ENCODE data around the gene PCLAF.

PCLAF gene, protein sequence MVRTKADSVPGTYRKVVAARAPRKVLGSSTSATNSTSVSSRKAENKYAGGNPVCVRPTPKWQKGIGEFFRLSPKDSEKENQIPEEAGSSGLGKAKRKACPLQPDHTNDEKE

DNA sequence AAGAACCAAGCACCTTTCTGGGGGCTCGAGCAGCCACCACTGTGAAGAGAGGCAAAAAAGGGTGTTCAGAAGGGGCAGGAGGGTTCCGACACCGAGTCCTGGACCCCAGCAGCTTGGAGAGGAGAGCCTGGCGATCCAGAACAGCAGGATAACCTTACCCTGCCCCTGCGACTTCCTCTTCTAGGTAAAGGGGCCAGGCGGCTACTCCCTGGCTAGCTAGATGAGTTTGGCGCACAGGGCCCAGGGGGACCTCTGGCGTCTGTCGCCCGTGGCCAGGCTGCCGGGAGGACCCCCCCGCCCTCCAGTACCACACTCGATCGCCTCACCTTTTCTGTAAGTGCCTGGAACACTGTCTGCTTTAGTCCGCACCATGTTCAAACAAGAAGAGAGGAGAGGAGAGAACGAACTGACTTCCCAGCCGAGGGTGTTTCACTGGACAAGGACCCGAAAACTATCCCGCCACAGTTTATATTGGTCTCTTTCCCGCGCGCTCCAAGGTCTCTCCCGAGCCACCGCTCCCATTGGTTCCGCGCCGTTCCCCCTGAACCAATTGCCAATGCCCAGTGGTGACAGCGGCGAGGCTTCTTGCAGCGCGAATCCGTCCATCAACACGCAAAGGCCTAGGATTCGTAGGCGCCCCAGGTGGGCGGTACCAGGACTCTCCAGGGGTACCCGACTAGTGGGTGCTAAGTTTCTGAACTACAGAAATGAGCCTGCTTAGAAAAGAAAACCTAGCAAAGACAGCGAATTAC, at the start of gene PCLAF:
TSS of gene PCLAF (minus strand) at position 442 of the 752 bp plus-strand sequence. CDS start at position 372, 70 bp downstream.
- Histone ChIP-seq H3K27me3 (ENCODE audit: control insufficient read depth, insufficient read depth, low read length) (no peaks in the 10 kb centered on the region), H3K27ac (no peak within 1 kb of the TSS), H3K36me3 (ENCODE audit: control insufficient read depth, insufficient read depth, low read length) (no peaks in the 10 kb centered on the region), H3K4me2 (ENCODE audit: low read length) (peak within 1 kb of the TSS; percentile 86), H3K79me2 (no peaks in the 10 kb centered on the region), H3K9me3 (ENCODE audit: control insufficient read depth, low read length) (no peaks in the 10 kb centered on the region), H3K4me3 (ENCODE audit: low read depth, low read length) (peak within 1 kb of the TSS; percentile 56), H3K9ac (no peak within 1 kb of the TSS), H2AFZ (peak within 1 kb of the TSS; percentile 73), H3K4me1 (no peaks in the 10 kb centered on the region)
- TF ChIP-seq, protein P1, sequence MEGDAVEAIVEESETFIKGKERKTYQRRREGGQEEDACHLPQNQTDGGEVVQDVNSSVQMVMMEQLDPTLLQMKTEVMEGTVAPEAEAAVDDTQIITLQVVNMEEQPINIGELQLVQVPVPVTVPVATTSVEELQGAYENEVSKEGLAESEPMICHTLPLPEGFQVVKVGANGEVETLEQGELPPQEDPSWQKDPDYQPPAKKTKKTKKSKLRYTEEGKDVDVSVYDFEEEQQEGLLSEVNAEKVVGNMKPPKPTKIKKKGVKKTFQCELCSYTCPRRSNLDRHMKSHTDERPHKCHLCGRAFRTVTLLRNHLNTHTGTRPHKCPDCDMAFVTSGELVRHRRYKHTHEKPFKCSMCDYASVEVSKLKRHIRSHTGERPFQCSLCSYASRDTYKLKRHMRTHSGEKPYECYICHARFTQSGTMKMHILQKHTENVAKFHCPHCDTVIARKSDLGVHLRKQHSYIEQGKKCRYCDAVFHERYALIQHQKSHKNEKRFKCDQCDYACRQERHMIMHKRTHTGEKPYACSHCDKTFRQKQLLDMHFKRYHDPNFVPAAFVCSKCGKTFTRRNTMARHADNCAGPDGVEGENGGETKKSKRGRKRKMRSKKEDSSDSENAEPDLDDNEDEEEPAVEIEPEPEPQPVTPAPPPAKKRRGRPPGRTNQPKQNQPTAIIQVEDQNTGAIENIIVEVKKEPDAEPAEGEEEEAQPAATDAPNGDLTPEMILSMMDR (IDR thresholded peaks at IDR 0.05) = no peak

DNA sequence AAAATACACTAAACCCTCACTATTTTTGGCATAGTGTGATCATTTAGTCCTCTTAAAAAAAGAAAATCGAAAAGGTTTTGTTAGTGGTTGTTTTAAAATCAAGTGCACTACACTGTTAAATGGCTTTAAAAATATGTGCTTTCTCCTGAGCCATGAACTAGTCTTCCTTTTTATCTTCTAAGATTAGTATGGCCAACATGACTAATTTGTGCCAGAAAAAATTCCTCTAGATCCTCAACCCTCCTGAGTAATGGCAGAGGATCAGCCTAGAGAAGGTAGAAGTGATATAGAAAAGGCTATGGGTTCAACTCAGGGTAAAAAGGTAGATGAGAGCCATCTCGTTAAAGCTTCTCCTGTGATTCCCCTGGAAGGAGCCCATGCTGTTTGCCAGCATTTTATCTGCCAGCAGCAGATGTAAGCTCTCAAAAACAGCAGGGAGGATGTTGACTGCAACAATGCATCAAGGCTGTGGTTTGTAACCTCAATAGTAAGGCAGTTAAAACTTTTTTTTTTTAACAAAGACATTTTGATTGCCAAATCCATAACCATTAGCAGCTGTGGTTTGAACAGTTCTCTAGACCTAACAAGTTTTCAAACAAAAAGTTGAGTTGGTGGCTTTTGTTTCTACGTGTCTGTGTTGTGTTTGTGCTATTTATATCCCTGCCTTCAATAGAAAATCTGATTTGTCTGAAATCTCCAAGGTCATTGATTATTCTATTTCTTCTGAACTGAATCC, 48.9 kb upstream of the PCLAF start:
- H3K27ac ChIP-seq = no peak overlapping the region
- no peak overlapping the region for H3K4me3 ChIP-seq (ENCODE audit: low read depth, low read length)
- no peak overlapping the region for H3K9ac ChIP-seq
- no peak overlapping the region for H2AFZ ChIP-seq
- H3K4me2 ChIP-seq (ENCODE audit: low read length) = no peak overlapping the region
- no peaks in the 10 kb centered on the region for H3K9me3 ChIP-seq (ENCODE audit: control insufficient read depth, low read length)
- no peaks in the 10 kb centered on the region for H3K79me2 ChIP-seq
- H3K36me3 ChIP-seq (ENCODE audit: control insufficient read depth, insufficient read depth, low read length) = no peaks in the 10 kb centered on the region
- no peaks in the 10 kb centered on the region for H3K27me3 ChIP-seq (ENCODE audit: control insufficient read depth, insufficient read depth, low read length)
- TF ChIP-seq, protein P1 (IDR thresholded peaks at IDR 0.05) = no peak
- no peaks in the 10 kb centered on the region for H3K4me1 ChIP-seq

DNA sequence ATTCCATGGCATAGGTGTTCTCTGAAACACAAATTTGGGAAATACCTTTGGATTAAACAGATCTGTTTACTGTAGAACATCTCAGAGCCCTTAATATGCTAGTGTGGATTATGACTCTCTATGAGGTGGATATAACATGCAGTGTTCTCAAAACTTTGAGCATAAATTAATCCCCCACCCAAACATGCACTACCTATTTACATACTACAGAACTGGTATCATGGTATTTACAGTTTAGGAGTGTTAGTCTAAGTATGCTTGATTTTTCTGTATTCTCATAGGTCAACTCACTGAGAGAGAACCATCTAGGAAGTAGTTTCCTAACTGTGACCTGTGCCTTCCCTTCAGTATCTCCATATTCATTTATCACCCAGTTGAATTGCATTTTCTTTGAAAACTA, 48.2 kb upstream of the PCLAF start:
- Histone ChIP-seq H3K4me3 (ENCODE audit: low read depth, low read length) (no peak overlapping the region), H3K79me2 (no peaks in the 10 kb centered on the region), H3K4me1 (no peaks in the 10 kb centered on the region), H3K9me3 (ENCODE audit: control insufficient read depth, low read length) (no peaks in the 10 kb centered on the region), H3K27ac (no peak overlapping the region), H3K27me3 (ENCODE audit: control insufficient read depth, insufficient read depth, low read length) (no peaks in the 10 kb centered on the region), H3K36me3 (ENCODE audit: control insufficient read depth, insufficient read depth, low read length) (no peaks in the 10 kb centered on the region), H2AFZ (no peak overlapping the region), H3K4me2 (ENCODE audit: low read length) (no peak overlapping the region), H3K9ac (no peak overlapping the region)
- TF ChIP-seq, protein P1 (IDR thresholded peaks at IDR 0.05) = no peak

DNA sequence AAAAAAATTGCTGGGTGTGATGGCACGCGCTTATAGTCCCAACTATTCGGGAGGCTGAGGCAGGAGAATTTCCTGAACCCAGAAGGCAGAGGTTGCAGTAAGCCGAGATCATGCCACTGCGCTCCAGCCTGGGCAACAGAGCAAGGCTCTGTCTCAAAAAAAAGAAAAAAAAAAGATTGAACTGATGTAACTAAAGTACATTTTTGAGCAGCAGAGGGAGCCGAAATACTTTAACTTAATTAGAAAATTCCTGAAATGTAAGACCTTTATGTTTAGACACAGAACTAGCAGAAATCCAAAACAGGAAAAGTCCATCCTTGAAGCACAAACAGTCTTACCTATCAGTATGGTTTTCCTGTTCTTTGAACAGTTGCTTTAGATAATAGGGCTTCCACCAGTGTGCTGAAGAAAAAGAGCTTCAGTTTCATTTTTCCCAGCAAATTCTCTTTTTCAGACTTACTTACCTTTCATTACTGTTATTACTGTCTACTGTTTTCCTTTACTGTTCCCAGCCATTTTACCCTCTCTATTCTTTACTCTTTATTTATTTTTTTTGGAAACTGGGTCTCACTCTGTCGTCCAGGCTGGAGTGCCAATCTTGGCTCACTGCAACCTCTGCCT, 45.7 kb upstream of the PCLAF start:
- H3K4me3 ChIP-seq (ENCODE audit: low read depth, low read length) = no peak overlapping the region
- no peaks in the 10 kb centered on the region for H3K4me1 ChIP-seq
- H3K27me3 ChIP-seq (ENCODE audit: control insufficient read depth, insufficient read depth, low read length) = no peaks in the 10 kb centered on the region
- H3K9me3 ChIP-seq (ENCODE audit: control insufficient read depth, low read length) = no peaks in the 10 kb centered on the region
- no peak overlapping the region for H3K4me2 ChIP-seq (ENCODE audit: low read length)
- no peak overlapping the region for H3K9ac ChIP-seq
- TF ChIP-seq, protein P1 (IDR thresholded peaks at IDR 0.05) = no peak
- no peaks in the 10 kb centered on the region for H3K36me3 ChIP-seq (ENCODE audit: control insufficient read depth, insufficient read depth, low read length)
- H3K27ac ChIP-seq = no peak overlapping the region
- no peaks in the 10 kb centered on the region for H3K79me2 ChIP-seq
- H2AFZ ChIP-seq = no peak overlapping the region

All from parathyroid adenoma (tissue), 2 donors.